COLO829 (cell line): Measurements from ENCODE around the gene APCDD1.
"Not testable (repeated sequence)": the region's sequence is repeated elsewhere in the genome, so short reads cannot be mapped to it uniquely, and the experiment has no call there.

Experiments
- DNase-seq: peaks from one replicate; pipeline ENCODE4 v3.0.0; 2012; ENCODE audit warnings: low spot score

APCDD1 gene

DNA sequence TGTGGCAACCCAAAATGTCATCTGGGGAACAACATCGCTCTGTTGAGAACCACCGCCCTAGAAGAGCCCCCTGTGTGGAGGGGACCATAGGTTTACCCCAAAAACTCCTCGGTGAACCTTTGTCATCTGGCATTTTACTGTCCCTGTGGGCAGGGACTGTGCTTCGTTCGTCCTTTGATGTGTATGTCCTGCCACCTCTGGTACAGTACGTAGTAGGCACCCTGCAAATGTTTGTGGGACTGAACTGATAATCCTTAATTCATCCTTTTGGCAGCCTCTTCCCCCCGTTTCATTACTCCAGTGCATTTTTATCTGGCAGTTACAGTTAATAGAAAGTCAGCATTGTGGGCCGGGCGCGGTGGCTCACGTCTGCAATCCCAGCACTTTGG, 72.1 kb downstream of the APCDD1 start:
- no peak for DNase-seq

DNA sequence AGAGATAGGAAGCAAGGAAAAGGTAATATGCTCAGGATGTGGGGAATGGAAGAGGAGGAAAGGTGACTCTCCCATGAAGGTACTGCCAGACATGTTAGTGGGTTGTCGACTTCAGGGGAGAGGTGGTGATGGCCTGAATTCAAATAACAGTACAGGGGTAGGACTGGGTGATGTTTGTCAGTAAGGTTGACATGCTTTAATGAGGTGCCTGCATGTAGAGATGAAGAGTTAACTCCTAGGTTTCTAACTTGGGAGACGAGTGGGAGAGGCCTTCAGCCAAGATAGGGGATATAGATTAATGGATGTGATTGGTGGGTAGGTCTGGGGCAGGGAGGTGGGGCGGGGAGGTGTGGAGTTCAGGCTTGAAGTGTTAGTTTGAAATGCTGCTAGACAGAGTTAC, 74.0 kb downstream of the APCDD1 start:
- DNase-seq: no peak

DNA sequence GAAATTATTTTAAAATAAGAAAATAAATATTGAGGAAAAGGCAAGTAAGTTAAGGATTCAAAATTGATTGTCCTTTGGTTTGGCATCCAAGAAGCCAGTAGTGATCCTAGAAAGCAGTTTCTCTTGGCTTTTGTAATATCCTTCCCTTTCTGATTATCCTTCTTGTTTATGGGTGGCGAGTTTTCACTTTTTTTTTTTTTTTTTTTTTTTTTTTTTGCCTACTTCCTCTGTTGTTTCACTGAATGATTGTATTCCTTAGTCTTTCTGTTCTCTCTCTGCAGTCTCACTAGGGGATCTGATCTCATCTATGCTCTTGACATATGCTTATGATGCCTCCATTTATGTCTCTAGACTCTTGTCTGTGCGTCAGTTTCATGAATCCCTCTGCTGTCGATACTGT, 75.6 kb downstream of the APCDD1 start:
- no peak for DNase-seq

DNA sequence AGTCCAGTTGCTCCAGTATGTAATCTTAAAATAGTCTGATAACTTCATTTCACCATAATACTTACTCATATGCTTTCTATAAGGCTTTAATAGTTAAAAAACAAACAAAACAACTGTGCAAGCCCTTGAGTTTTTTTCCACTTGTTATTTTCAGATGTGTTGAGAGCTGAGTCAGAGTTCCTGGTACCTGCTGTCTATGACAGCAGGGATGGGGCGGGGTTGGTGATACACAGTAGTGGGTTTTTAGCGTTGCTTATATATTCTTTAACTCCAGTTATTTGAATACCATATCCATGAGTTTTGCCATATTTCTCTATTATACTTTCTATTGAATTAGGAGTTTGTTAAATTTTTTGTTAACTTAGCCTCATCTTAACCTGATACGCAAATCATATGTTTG, 76.4 kb downstream of the APCDD1 start:
- DNase-seq: no peak

DNA sequence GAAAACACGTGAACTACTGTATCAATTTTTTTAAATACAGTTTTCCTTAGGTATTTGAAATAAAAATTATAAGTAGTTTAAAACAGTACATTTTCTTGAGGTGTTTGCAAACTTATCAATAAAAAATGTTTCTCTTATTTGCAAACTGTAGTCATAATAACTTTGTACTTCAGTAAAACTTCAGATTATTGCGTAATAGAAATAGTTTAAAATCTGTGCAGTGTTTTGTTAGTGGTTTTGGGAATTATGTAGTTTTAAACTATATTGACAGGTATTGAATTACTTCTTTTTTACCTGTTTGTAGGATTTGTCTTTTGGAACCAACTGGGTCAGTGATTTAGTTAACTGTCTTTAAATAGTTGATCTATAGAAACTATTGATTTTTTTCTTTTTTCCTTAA, 78.7 kb downstream of the APCDD1 start:
- DNase-seq: no peak

DNA sequence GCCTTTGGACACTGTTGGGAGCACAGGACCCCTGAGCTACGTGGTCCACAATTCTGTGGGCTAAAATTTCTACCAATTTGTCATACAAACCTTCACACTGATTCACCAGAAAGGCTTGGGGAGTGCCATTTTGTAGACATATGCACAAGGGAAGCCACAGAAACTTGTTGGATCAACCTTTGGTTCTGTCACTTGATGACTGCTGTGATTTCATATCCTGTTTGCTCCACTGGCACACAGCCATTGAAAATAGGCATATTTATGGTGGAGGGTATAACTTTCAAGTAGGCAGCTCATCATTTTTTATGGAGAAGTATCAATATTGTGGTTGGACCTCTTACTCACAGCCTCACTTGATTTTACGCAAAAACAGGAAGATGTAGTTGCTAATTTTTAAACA, 81.8 kb downstream of the APCDD1 start:
- DNase-seq: no peak

DNA sequence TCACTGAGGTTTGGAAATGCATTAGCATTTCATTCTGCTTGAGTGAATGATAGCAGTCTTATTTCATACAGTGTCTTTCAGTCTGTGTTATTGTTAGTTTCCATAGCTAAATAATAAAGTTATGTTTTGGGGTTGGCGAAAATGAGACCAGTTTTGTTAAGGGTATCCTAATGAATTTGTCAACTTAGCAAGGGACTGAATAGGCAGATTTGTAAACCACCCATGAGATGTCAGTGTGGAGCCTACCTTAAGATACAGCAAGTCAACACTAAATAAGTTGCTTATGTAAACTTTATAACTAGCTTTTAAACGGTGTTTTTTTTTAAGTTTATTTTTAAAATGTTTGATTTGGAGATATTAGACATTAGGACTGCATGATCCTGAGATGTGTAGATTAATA, 83.3 kb downstream of the APCDD1 start:
- peak; percentile 19 for DNase-seq

DNA sequence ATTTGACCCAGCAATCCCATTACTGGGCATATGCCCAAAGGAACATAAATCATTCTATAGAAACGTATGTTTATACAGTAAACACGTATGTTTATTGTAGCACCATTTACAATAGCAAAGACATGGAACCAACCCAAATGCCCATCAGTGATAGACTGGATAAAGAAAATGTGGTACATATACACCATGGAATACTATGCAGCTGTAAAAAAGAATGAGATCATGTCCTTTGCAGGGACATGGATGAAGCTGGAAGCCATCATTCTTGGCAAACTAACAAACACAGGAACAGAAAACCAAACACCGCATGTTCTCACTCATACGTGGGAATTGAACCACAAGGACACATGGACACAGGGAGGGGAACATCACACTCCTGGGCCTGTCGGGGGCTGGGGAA, 84.7 kb downstream of the APCDD1 start:
- not testable (repeated sequence) for DNase-seq
